GM12878 (cell line): ENCODE results near the gene FYTTD1. TPM values are rescaled to one million over a fixed set of nuclear protein-coding genes. Genes with fewer than 3 reads are reported as not detected.

Source experiments
- ATAC-seq: fragments of 200-7000 bp; cut with Tn5 transposase; 3 replicates; pipeline ENCODE4 v1.9.1; 2020; ENCODE audit warnings: mild to moderate bottlenecking, moderate library complexity
- BruUV-seq: library from RNA; stranded (reverse); fragments of 400-500 nt; replicated peaks from 2 replicates; lab custom pipeline; 2021; lab: Mats Ljungman, UMichigan
- CTCF ChIA-PET: fragments of 300-600 bp; sonication (Branson Sonifier 250); formaldehyde crosslinking; extraction: SDS; loops from one replicate; lab custom pipeline; 2021; ENCODE audit warnings: inconsistent platforms; lab: Yijun Ruan, JAX
- POLR2A ChIA-PET: fragments of 350-600 bp; formaldehyde crosslinking; extraction: SDS; loops from one replicate; lab custom pipeline; 2021; ENCODE audit warnings: inconsistent platforms; lab: Charles Lee
- RAD21 ChIA-PET: fragments of 300-600 bp; sonication (Branson Sonifier 250); formaldehyde crosslinking; loops from one replicate; lab custom pipeline; 2023; ENCODE audit warnings: antibody characterized with exemption; ENCODE audit not compliant: unreplicated experiment; lab: Charles Lee
- SMC1A ChIA-PET: fragments of 300-600 bp; sonication (Branson Sonifier 250); formaldehyde crosslinking; loops from one replicate; lab custom pipeline; 2023; ENCODE audit not compliant: unreplicated experiment, uncharacterized antibody; lab: Charles Lee
- DNase-seq: peaks from one replicate; pipeline ENCODE4 v3.0.0-alpha.2; 2011; ENCODE audit warnings: low read depth, low spot score
- FAIRE-seq: peaks from 3 replicates; lab custom pipeline; 2011; peaks lifted over from hg19 to GRCh38; lab: Jason Lieb, UNC
- H2AFZ ChIP-seq: 2 replicates; pipeline ENCODE4 v1.6.0; 2011; ENCODE audit warnings: low read depth, low read length, control low read depth; ENCODE audit not compliant: control insufficient read depth
- H3K27ac ChIP-seq: 2 replicates; pipeline ENCODE4 v1.5.1; 2011; ENCODE audit warnings: control low read depth; ENCODE audit not compliant: control insufficient read depth, insufficient read depth
- H3K27me3 ChIP-seq, 2 experiments: replicated peaks in 1 of 2; 2 replicates each; pipeline versions ENCODE4 v1.6.0 to v1.6.1; 2011; ENCODE audit warnings: low read length in 1 of 2; ENCODE audit not compliant: control insufficient read depth in 2 of 2, insufficient read depth in 2 of 2
- H3K36me3 ChIP-seq, 2 experiments: 2 replicates each; pipeline ENCODE4 v1.5.1; 2011; ENCODE audit warnings: low read length in 1 of 2; ENCODE audit not compliant: control insufficient read depth in 2 of 2, insufficient read depth in 2 of 2
- H3K4me1 ChIP-seq: 2 replicates; pipeline ENCODE4 v1.6.1; 2011; ENCODE audit warnings: mild to moderate bottlenecking, low read length, moderate library complexity, mixed read lengths; ENCODE audit not compliant: control insufficient read depth, insufficient read depth
- H3K4me2 ChIP-seq: 2 replicates; pipeline ENCODE4 v1.6.0; 2011; ENCODE audit warnings: control low read depth; ENCODE audit not compliant: control insufficient read depth, insufficient read depth
- H3K4me3 ChIP-seq: fragments of 200-600 bp; sonication (generic); 2 replicates; pipeline ENCODE4 v1.5.1; 2016
- H3K79me2 ChIP-seq: 2 replicates; pipeline ENCODE4 v1.6.0; 2011; ENCODE audit warnings: low read length; ENCODE audit not compliant: control insufficient read depth, insufficient read depth
- H3K9ac ChIP-seq: 2 replicates; pipeline ENCODE4 v1.8.0; 2011; ENCODE audit warnings: low read length, control low read depth, mixed read lengths; ENCODE audit not compliant: control insufficient read depth, insufficient read depth
- H3K9me3 ChIP-seq: replicated peaks from 3 replicates; pipeline ENCODE4 v1.5.1; 2011; ENCODE audit warnings: mild to moderate bottlenecking, low read length; ENCODE audit not compliant: control insufficient read depth, insufficient read depth
- H4K20me1 ChIP-seq: 2 replicates; pipeline ENCODE4 v1.6.0; 2011; ENCODE audit not compliant: control insufficient read depth, insufficient read depth
- CTCF ChIP-seq, 3 experiments: IDR thresholded peaks in 2 of 3; conservative IDR thresholded peaks in 1 of 3; 2 replicates each; pipeline ENCODE4 v1.5.1; 2011; ENCODE audit warnings: low read depth in 3 of 3, low read length in 3 of 3, mild to moderate bottlenecking in 3 of 3, control low read depth in 2 of 3, moderate library complexity in 2 of 3, inconsistent platforms in 1 of 3, mixed read lengths in 1 of 3; ENCODE audit not compliant: control insufficient read depth in 2 of 3, insufficient read depth in 1 of 3; ENCODE audit errors: extremely low read depth in 1 of 3
- EED ChIP-seq: sonication (generic); IDR thresholded peaks from 2 replicates; pipeline ENCODE4 v1.6.1; 2016; ENCODE audit warnings: antibody characterized with exemption, low read depth
- MLLT1 ChIP-seq: fragments of 450-650 bp; IDR thresholded peaks from 2 replicates; pipeline ENCODE4 v1.6.1; 2016; ENCODE audit warnings: mild to moderate bottlenecking
- NR2C1 ChIP-seq: fragments of 450-650 bp; IDR thresholded peaks from 2 replicates; pipeline ENCODE4 v1.6.1; 2017; ENCODE audit warnings: antibody characterized with exemption, mild to moderate bottlenecking, moderate library complexity
- ZNF384 ChIP-seq: IDR thresholded peaks from 2 replicates; pipeline ENCODE4 v1.6.1; 2012; ENCODE audit warnings: low read depth, mild to moderate bottlenecking, low read length, improper control_type of control experiment, borderline replicate concordance
- ZNF622 ChIP-seq: fragments of 450-650 bp; IDR thresholded peaks from 2 replicates; pipeline ENCODE4 v1.6.1; 2017; ENCODE audit warnings: mild to moderate bottlenecking, inconsistent platforms
- WGBS: methylation state at CpG from one replicate; pipeline ENCODE4 v1.1.6; 2016; ENCODE audit warnings: low lambda C conversion rate; ENCODE audit not compliant: insufficient replicate concordance, insufficient coverage; ENCODE audit errors: missing lambda C conversion rate; 5-methylcytosine and 5-hydroxymethylcytosine counted together
- in situ Hi-C: fragments of 300-500 bp; cut with MboI; formaldehyde crosslinking; loops from 9 replicates; pipeline ENCODE4 v1.14.3; 2018; ENCODE audit warnings: mixed read lengths
- intact Hi-C: fragments of 100-400 bp; cut with micrococcal nuclease; formaldehyde crosslinking; loops from one replicate; pipeline ENCODE4 v1.14.2; 2022; ENCODE audit not compliant: unreplicated experiment
- polyA plus RNA-seq, 11 experiments: library from polyadenylated mRNA; depleted of rRNA in 4 of 11; unstranded in 6 of 11; stranded (reverse) in 5 of 11; fragments of >200 nt; fragmentation: Nextera tagmentation in 4 of 11; fragmentation: Illumina TruSeq in 1 of 11; extraction: Ambion mirVana in 4 of 11; extraction: Trizol in 1 of 11; gene quantifications; 1 replicate in 1 of 11; 2 replicates in 10 of 11; pipeline versions ENCODE4 v1.2.1 to v1.2.3, GENCODE V29; 2011 to 2016; ENCODE audit warnings: inconsistent platforms in 2 of 11, missing spikeins in 2 of 11, low read depth in 1 of 11
- total RNA-seq, 4 experiments: library from RNA; depleted of rRNA in 3 of 4; stranded (reverse); fragments of >200 nt in 3 of 4; fragmentation: Illumina TruSeq in 1 of 4; extraction: Trizol in 1 of 4; gene quantifications; 2 replicates each; pipeline versions ENCODE4 v1.2.1 to v1.2.3, GENCODE V29; 2013 to 2021

FYTTD1 gene
- total and polyA plus RNA-seq, 10 of the 15 experiments (the other 5 are each of a cell fraction or from before 2014, with no cell fraction given) = 25.5 to 101 (median 59.4) TPM

DNA sequence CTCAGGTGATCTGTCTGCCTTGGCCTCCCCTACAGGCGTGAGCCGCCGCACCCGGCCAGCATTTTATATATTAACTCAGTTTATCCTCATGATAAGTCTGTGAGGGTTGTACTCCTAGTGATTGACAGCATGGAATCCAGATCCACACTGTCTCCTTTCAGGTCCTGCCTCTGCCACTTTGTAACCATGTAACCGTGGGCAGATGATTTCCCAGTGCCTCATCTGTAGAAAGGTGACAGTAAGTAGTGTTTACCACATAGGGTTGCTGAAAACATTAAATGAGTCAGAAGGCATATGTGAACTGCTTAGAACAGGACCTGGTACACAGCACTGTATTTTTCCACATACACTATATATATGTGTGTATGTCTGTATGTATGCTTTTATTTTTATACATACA lies 2.4 kb downstream of the FYTTD1 start (continued):
- TF ChIP-seq ZNF622 (no peak), ZNF384 (no peak), NR2C1 (no peak), EED (no peak)

DNA sequence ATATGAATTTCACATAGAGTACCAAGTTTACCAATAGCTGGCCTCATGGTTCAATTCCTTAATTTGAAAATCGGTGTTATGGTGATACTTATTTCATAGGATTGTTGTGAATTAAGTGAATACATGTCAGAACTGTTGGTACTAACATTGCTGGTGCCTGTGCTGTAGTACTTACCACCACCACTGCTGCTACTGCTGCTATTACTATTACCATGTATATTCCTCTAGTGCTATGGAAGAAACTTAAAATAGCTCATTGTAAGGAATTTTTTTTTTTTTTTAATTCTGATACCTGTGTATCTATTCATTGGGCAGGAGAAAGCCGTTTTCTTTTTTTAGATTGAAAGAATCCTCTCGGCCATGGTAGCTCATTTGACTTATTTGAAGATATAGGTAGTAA lies 3.6 kb downstream of the FYTTD1 start:
- Histone ChIP-seq H3K9ac (no peak overlapping the region), H3K4me3 (peak overlapping the region; percentile 63), H2AFZ (no peak overlapping the region), H3K4me1 (peaks cover 8% of the 10 kb centered on the region), H3K27me3 (no peaks in the 10 kb centered on the region), H3K79me2 (peaks cover 82% of the 10 kb centered on the region), H3K36me3 (no peaks in the 10 kb centered on the region; a peak in 2 of 4 replicates), H3K9me3 (no peaks in the 10 kb centered on the region), H4K20me1 (peaks cover 3% of the 10 kb centered on the region), H3K27ac (no peak overlapping the region; the same call in 1 of the 2 replicates), H3K4me2 (peak overlapping the region; percentile 61)
- FAIRE-seq (peak; percentile 7), DNase-seq (no peak), ATAC-seq (peak; percentile 29)
- BruUV-seq = TSS peak; percentile 24
- ChIA-PET POLR2A (interaction anchor here (0.5 to 1.2 kb wide), 9 partner anchors 10 to 44 kb away, joined by 3 to 10 read pairs (median 4); no protein-coding TSS in a partner anchor), RAD21 (interaction anchor here (0.9 to 1.2 kb wide), 4 partner anchors 17 to 38 kb away, joined by 3 to 5 read pairs (median 4); partner anchors contain the start of genes LRCH3 and RUBCN), SMC1A (interaction anchor here (0.6 to 1.9 kb wide), 20 partner anchors 10 to 65 kb away, joined by 3 to 10 read pairs (median 3); no protein-coding TSS in a partner anchor), CTCF (interaction anchor here (0.7 to 1.6 kb wide), 9 partner anchors 19 to 139 kb away, joined by 3 to 10 read pairs (median 4); no protein-coding TSS in a partner anchor)
- 63% methylated on average over 3 of the region's 3 CpGs for WGBS
- in situ Hi-C loops (no loop called here), intact Hi-C loops (loop anchor here (5.0 kb wide), 1 partner anchor 41 kb away; no protein-coding TSS in a partner anchor)
- no peak for TF ChIP-seq MLLT1
- peak in 2 of 3 experiments; percentile 21 to 30; a peak in 2 of 6 replicates for TF ChIP-seq CTCF (IDR thresholded peaks at IDR 0.05 in 2 of 3, conservative IDR thresholded peaks at IDR 0.05 in 1 of 3; ENCODE audit: control insufficient read depth in 2 of 3, extremely low read depth in 1 of 3, insufficient read depth in 1 of 3, low read depth in 3 of 3, low read length in 3 of 3)
